ENCODE results near the gene NEU1.
"Not testable (repeated sequence)": the region's sequence is repeated elsewhere in the genome, so short reads cannot be mapped to it uniquely, and the experiment has no call there.

Gene NEU1

GRCh38 chr6:31837369-31838113 lies 25.1 kb downstream of the NEU1 start:
- no peak for DNase-seq

- DNase-seq: no peak
Observed at GRCh38 chr6:31836474-31837368, 25.9 kb downstream of the NEU1 start.

GRCh38 chr6:31836047-31836473 lies 26.6 kb downstream of the NEU1 start:
- DNase-seq: no peak

- peak; percentile 83 for DNase-seq
Observed at GRCh38 chr6:31834367-31835250, 28.0 kb downstream of the NEU1 start.

GRCh38 chr6:31831350-31832215 lies 31.0 kb downstream of the NEU1 start:
- no peak for DNase-seq

- DNase-seq: no peak
Observed at GRCh38 chr6:31830886-31831335, 31.7 kb downstream of the NEU1 start.

- no peak for DNase-seq
Observed at GRCh38 chr6:31829633-31830283, 32.9 kb downstream of the NEU1 start.

- peak; percentile 74 for DNase-seq
Observed at GRCh38 chr6:31827286-31828079, 35.1 kb downstream of the NEU1 start, which contains the start of gene HSPA1B. Gene HSPA1B, plus strand, starts transcription at chr6:31827738. Its CDS starts 213 bp downstream, at chr6:31827951.

GRCh38 chr6:31826793-31827285 lies 35.8 kb downstream of the NEU1 start:
- DNase-seq: no peak

GRCh38 chr6:31825553-31825952 lies 37.1 kb downstream of the NEU1 start:
- no peak for DNase-seq

GRCh38 chr6:31823592-31824196 lies 38.9 kb downstream of the NEU1 start:
- DNase-seq: not testable (repeated sequence)

- peak; percentile 45 for DNase-seq
Observed at GRCh38 chr6:31822036-31822821, 40.4 kb downstream of the NEU1 start.

GRCh38 chr6:31821301-31822035 lies 41.2 kb downstream of the NEU1 start:
- DNase-seq: peak; percentile 30

- not testable (repeated sequence) for DNase-seq
Observed at GRCh38 chr6:31820399-31820798, 42.2 kb downstream of the NEU1 start.

GRCh38 chr6:31819871-31820299 lies 42.7 kb downstream of the NEU1 start:
- DNase-seq: no peak

- DNase-seq: not testable (repeated sequence)
Observed at GRCh38 chr6:31817929-31818511, 44.6 kb downstream of the NEU1 start.

GRCh38 chr6:31817133-31817928 lies 45.3 kb downstream of the NEU1 start:
- DNase-seq: not testable (repeated sequence)
